Loucy (cell line): Measurements from ENCODE around the gene MAP3K20.

Experiments used
- H2AFZ ChIP-seq: fragments of 200-600 bp; sonication (generic); 2 replicates; pipeline ENCODE4 v1.6.0; 2016; ENCODE audit warnings: antibody characterized with exemption, mild to moderate bottlenecking, low read length, moderate library complexity
- H3F3A ChIP-seq: fragments of 200-600 bp; 2 replicates; pipeline ENCODE4 v1.6.0; 2016; ENCODE audit warnings: antibody characterized with exemption, low read depth, mild to moderate bottlenecking
- H3K27me3 ChIP-seq: fragments of 200-600 bp; sonication (generic); 2 replicates; pipeline ENCODE4 v1.6.1; 2014; ENCODE audit warnings: low read length, mild to moderate bottlenecking; ENCODE audit not compliant: insufficient read depth, poor library complexity, severe bottlenecking
- H3K36me3 ChIP-seq: fragments of 200-600 bp; sonication (generic); 2 replicates; pipeline ENCODE4 v1.6.1; 2016; ENCODE audit warnings: low read length; ENCODE audit not compliant: insufficient read depth
- H3K4me1 ChIP-seq: fragments of 200-600 bp; sonication (generic); 2 replicates; pipeline ENCODE4 v1.5.1; 2014; ENCODE audit warnings: low read length, mild to moderate bottlenecking; ENCODE audit not compliant: insufficient read depth, poor library complexity, severe bottlenecking
- H3K4me2 ChIP-seq: fragments of 200-600 bp; sonication (generic); 2 replicates; pipeline ENCODE4 v1.6.0; 2014; ENCODE audit warnings: antibody characterized with exemption, low read length, low read depth, mild to moderate bottlenecking; ENCODE audit not compliant: poor library complexity, severe bottlenecking
- H3K4me3 ChIP-seq: fragments of 200-600 bp; sonication (generic); 2 replicates; pipeline ENCODE4 v1.5.1; 2014; ENCODE audit warnings: low read length, mild to moderate bottlenecking, mixed read lengths; ENCODE audit not compliant: poor library complexity, severe bottlenecking
- H3K79me2 ChIP-seq: fragments of 200-600 bp; sonication (generic); 2 replicates; pipeline ENCODE4 v1.6.1; 2014; ENCODE audit warnings: low read length; ENCODE audit not compliant: insufficient read depth
- H3K9ac ChIP-seq: fragments of 200-600 bp; sonication (generic); 2 replicates; pipeline ENCODE4 v1.6.0; 2014; ENCODE audit warnings: mild to moderate bottlenecking, low read depth, low read length, moderate library complexity; ENCODE audit not compliant: poor library complexity, severe bottlenecking
- H3K9me2 ChIP-seq: fragments of 200-600 bp; sonication (generic); replicated peaks from 2 replicates; pipeline ENCODE4 v1.6.1; 2016; ENCODE audit warnings: low read depth, low read length, mixed read lengths
- H3K9me3 ChIP-seq: fragments of 200-600 bp; sonication (generic); 2 replicates; pipeline ENCODE4 v1.6.1; 2014; ENCODE audit warnings: mild to moderate bottlenecking, antibody characterized with exemption, low read length, low read depth; ENCODE audit not compliant: insufficient read depth
- H4K20me1 ChIP-seq: fragments of 200-600 bp; sonication (generic); 2 replicates; pipeline ENCODE4 v1.6.0; 2014; ENCODE audit warnings: antibody characterized with exemption, low read length, mild to moderate bottlenecking; ENCODE audit not compliant: insufficient read depth, poor library complexity, severe bottlenecking
- EZH2phosphoT487 ChIP-seq: fragments of 200-600 bp; IDR thresholded peaks from 2 replicates; pipeline ENCODE4 v1.6.1; 2018; ENCODE audit warnings: antibody characterized with exemption, mild to moderate bottlenecking, moderate library complexity, borderline replicate concordance
- TF ChIP-seq, protein P1 (sequence below): fragments of 200-600 bp; sonication (generic); conservative IDR thresholded peaks from 2 replicates; pipeline ENCODE4 v1.5.1; 2014; ENCODE audit warnings: mild to moderate bottlenecking, antibody characterized with exemption, low read length

Gene MAP3K20

DNA sequence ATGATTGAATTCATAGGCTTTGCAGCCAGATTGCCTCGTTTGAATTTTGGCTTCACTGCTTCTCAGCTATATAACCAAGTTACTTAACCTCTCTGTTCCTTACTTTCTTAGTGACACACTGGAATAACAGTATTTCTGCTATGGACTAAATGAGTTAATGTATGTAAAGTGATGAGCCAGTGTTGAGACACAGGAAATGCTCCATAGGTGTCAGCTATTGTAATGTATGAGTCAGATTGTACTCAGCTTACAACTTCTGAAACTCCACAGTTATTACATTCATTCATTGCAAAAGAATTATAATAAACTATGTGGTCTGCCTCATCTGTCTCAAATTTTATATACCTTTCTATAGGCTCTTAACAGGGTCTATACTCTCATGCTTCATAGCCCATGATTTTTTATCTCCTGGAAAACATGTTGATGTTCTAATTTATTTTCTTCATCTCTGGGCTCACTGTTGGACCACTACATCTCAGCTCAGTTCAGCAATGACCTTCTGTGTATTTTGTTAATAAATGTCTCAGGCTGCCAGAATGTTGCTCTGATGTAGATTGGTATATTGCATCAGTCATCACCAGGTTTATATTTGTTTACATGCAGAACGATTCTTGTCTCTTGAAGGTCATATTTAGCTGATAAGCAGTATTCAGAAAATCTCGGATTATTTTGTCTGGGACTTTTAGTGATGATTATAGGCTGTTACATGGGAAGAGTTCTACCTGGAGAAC, 76.2 kb downstream of the MAP3K20 start:
- Histone ChIP-seq H2AFZ (no peak overlapping the region), H3K27me3 (no peaks in the 10 kb centered on the region)

DNA sequence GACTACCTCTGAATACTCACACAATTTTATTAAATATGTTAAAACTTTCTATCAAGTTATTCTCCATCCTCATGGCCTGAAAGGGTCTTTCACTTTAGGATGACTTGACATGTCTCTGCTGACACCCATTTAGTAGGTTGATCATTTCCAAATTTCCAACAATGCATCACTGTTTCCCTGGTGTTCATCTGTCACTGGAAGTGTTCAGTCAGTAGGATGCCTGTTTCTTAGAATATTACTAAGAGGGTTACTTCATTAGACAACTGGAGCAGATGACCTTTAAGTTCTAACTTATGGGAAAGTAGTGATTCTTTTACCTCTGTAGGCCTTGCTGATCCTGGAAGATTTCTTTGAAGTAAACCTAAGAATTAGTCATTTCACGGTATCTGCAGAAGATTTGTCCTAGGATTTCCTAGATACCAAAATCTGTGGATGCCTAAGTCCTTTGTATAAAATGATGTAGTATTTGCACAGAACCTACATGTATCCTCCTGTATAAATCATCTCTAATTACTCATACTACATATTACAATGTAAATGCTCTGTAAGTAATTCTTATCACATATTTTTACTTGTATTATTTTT, 77.7 kb downstream of the MAP3K20 start:
- no peak for TF ChIP-seq EZH2phosphoT487
- TF ChIP-seq, protein P1, sequence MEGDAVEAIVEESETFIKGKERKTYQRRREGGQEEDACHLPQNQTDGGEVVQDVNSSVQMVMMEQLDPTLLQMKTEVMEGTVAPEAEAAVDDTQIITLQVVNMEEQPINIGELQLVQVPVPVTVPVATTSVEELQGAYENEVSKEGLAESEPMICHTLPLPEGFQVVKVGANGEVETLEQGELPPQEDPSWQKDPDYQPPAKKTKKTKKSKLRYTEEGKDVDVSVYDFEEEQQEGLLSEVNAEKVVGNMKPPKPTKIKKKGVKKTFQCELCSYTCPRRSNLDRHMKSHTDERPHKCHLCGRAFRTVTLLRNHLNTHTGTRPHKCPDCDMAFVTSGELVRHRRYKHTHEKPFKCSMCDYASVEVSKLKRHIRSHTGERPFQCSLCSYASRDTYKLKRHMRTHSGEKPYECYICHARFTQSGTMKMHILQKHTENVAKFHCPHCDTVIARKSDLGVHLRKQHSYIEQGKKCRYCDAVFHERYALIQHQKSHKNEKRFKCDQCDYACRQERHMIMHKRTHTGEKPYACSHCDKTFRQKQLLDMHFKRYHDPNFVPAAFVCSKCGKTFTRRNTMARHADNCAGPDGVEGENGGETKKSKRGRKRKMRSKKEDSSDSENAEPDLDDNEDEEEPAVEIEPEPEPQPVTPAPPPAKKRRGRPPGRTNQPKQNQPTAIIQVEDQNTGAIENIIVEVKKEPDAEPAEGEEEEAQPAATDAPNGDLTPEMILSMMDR, result no peak
- no peaks in the 10 kb centered on the region for H3K4me1 ChIP-seq
- H3K4me3 ChIP-seq, result no peak overlapping the region
- no peaks in the 10 kb centered on the region for H3K36me3 ChIP-seq
- no peaks in the 10 kb centered on the region for H3K79me2 ChIP-seq
- no peaks in the 10 kb centered on the region for H3F3A ChIP-seq
- no peaks in the 10 kb centered on the region for H3K9me3 ChIP-seq
- no peaks in the 10 kb centered on the region for H3K9me2 ChIP-seq
- no peaks in the 10 kb centered on the region for H3K27me3 ChIP-seq
- no peak overlapping the region for H3K9ac ChIP-seq
- H3K4me2 ChIP-seq, result no peak overlapping the region
- no peaks in the 10 kb centered on the region for H4K20me1 ChIP-seq
- no peak overlapping the region for H2AFZ ChIP-seq

More for the DNA sequence above, 76.2 kb downstream of the MAP3K20 start:
- Histone ChIP-seq H3K9me3 (no peaks in the 10 kb centered on the region), H3K79me2 (no peaks in the 10 kb centered on the region), H4K20me1 (no peaks in the 10 kb centered on the region), H3K9ac (no peak overlapping the region), H3K4me2 (no peak overlapping the region), H3K4me3 (no peak overlapping the region), H3F3A (no peaks in the 10 kb centered on the region), H3K4me1 (no peaks in the 10 kb centered on the region), H3K9me2 (no peaks in the 10 kb centered on the region), H3K36me3 (no peaks in the 10 kb centered on the region)
- TF ChIP-seq, protein P1, result no peak
- no peak for TF ChIP-seq EZH2phosphoT487

DNA sequence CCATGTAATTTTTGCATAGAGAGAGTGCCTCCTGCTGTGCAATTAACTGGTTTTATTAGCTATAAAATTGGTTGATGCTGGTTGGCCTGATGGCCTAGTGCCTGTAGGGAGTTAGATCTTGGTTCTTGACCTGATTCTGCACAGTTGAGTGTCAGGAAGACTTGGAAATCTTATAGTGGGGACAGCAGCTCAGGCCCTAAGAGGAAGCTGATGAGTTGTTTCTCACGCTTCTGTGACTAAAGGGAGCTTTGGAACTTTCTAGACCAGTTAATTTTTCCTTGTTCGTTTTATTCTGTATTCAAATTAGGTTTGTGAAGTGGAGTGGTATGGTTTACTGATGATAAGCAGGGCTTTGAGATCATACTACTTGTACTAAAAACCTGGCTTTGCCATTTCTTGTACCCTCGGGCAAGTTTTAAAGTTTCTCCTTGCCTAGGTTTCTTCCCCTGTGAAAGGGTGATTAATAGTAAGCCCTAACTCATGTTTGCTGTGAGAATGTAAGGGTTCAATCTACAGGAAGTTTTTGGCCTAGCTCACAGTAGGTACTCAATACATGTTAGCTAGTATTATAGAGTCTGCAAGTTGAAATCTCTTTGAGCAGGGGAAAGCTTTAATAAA, 82.1 kb downstream of the MAP3K20 start:
- Histone ChIP-seq H3K9ac (no peak overlapping the region), H3K9me2 (no peaks in the 10 kb centered on the region), H3K79me2 (no peaks in the 10 kb centered on the region), H3K4me2 (no peak overlapping the region), H3F3A (no peaks in the 10 kb centered on the region), H3K9me3 (no peaks in the 10 kb centered on the region), H3K36me3 (no peaks in the 10 kb centered on the region), H3K4me3 (no peak overlapping the region), H3K4me1 (no peaks in the 10 kb centered on the region), H4K20me1 (no peaks in the 10 kb centered on the region), H3K27me3 (no peaks in the 10 kb centered on the region), H2AFZ (no peak overlapping the region)
- TF ChIP-seq EZH2phosphoT487, result no peak
- TF ChIP-seq, protein P1, result 0 out of 2 replicates have a peak, but pooled peaks have one; percentile 22
